Neural cell (in vitro differentiated cells): ENCODE measurements around the gene DDX19B. TPM values are rescaled to one million over a fixed set of nuclear protein-coding genes. Genes with fewer than 3 reads are reported as not detected.

Experiments
- H2AFZ ChIP-seq: fragments of 200-600, 300-800 bp; sonication (generic), shearing (Covaris generic); 2 replicates; pipeline ENCODE4 v1.6.0; 2014; ENCODE audit warnings: low read depth, mild to moderate bottlenecking, antibody characterized with exemption, low read length, moderate library complexity
- H3F3A ChIP-seq: fragments of 200-600 bp; shearing (Covaris generic); 2 replicates; pipeline ENCODE4 v1.6.1; 2016; ENCODE audit warnings: mild to moderate bottlenecking, moderate library complexity, mixed read lengths, antibody characterized with exemption, low read length; ENCODE audit not compliant: insufficient read depth, poor library complexity, severe bottlenecking
- H3K27ac ChIP-seq: fragments of 200-600, 300-800 bp; sonication (generic), shearing (Covaris generic); 2 replicates; pipeline ENCODE4 v1.5.1; 2014; ENCODE audit warnings: mild to moderate bottlenecking, low read length, moderate library complexity
- H3K27me3 ChIP-seq: fragments of 300-800, 200-600 bp; sonication (generic), shearing (Covaris generic); 2 replicates; pipeline ENCODE4 v1.6.0; 2014; ENCODE audit warnings: mild to moderate bottlenecking, low read depth, low read length, moderate library complexity; ENCODE audit not compliant: insufficient read depth
- H3K36me3 ChIP-seq: fragments of 300-800, 200-600 bp; sonication (generic), shearing (Covaris generic); 2 replicates; pipeline ENCODE4 v1.5.1; 2014; ENCODE audit warnings: mild to moderate bottlenecking, antibody characterized with exemption, low read length, moderate library complexity; ENCODE audit not compliant: insufficient read depth
- H3K4me2 ChIP-seq: fragments of 300-800, 200-600 bp; sonication (generic), shearing (Covaris generic); 2 replicates; pipeline ENCODE4 v1.6.0; 2014; ENCODE audit warnings: mild to moderate bottlenecking, low read length
- H3K4me3 ChIP-seq: fragments of 300-800, 200-600 bp; sonication (generic), shearing (Covaris generic); 2 replicates; pipeline ENCODE4 v1.5.1; 2014; ENCODE audit warnings: mild to moderate bottlenecking, low read length, moderate library complexity
- H3K79me2 ChIP-seq: fragments of 200-600 bp; shearing (Covaris generic); replicated peaks from 2 replicates; pipeline ENCODE4 v1.6.0; 2014; ENCODE audit warnings: mild to moderate bottlenecking, low read length, moderate library complexity; ENCODE audit not compliant: insufficient read depth
- H3K9ac ChIP-seq: fragments of 300-800, 200-600 bp; sonication (generic), shearing (Covaris generic); 2 replicates; pipeline ENCODE4 v1.6.1; 2016; ENCODE audit warnings: mild to moderate bottlenecking, low read length, mixed read lengths
- H3K9me2 ChIP-seq: fragments of 200-600 bp; shearing (Covaris generic); 2 replicates; pipeline ENCODE4 v1.6.1; 2016; ENCODE audit warnings: mild to moderate bottlenecking, low read length, mixed read lengths; ENCODE audit not compliant: insufficient read depth
- H3K9me3 ChIP-seq: fragments of 200-600, 300-800 bp; sonication (generic), shearing (Covaris generic); 2 replicates; pipeline ENCODE4 v1.6.1; 2016; ENCODE audit warnings: mild to moderate bottlenecking, mixed run types, low read length, moderate library complexity, mixed read lengths
- H4K20me1 ChIP-seq: fragments of 200-600 bp; shearing (Covaris generic); 2 replicates; pipeline ENCODE4 v1.6.1; 2016; ENCODE audit warnings: mild to moderate bottlenecking, mixed run types; ENCODE audit not compliant: insufficient read depth
- CTCF ChIP-seq: fragments of 450-650 bp; IDR thresholded peaks from 2 replicates; pipeline ENCODE4 v1.5.1; 2014; ENCODE audit warnings: antibody characterized with exemption, mild to moderate bottlenecking, moderate library complexity; ENCODE audit not compliant: poor library complexity, severe bottlenecking
- EP300 ChIP-seq: fragments of 450-650 bp; conservative IDR thresholded peaks from 2 replicates; pipeline ENCODE4 v1.6.1; 2014; ENCODE audit warnings: antibody characterized with exemption, mild to moderate bottlenecking, moderate library complexity; ENCODE audit not compliant: poor library complexity, severe bottlenecking
- EZH2 ChIP-seq: fragments of 200-600, 300-800 bp; shearing (Covaris generic), sonication (generic); IDR thresholded peaks from 2 replicates; pipeline ENCODE4 v1.6.1; 2014; ENCODE audit warnings: antibody characterized with exemption, low read length, borderline replicate concordance, mild to moderate bottlenecking; ENCODE audit not compliant: insufficient read depth, poor library complexity, severe bottlenecking
- POLR2AphosphoS5 ChIP-seq: IDR thresholded peaks from 2 replicates; pipeline ENCODE4 v1.6.1; 2012
- RAD21 ChIP-seq: fragments of 450-650 bp; conservative IDR thresholded peaks from 2 replicates; pipeline ENCODE4 v1.6.1; 2014; ENCODE audit warnings: antibody characterized with exemption, mild to moderate bottlenecking, moderate library complexity
- REST ChIP-seq: IDR thresholded peaks from 2 replicates; pipeline ENCODE4 v1.6.1; 2012; ENCODE audit warnings: borderline replicate concordance
- TAF1 ChIP-seq: IDR thresholded peaks from 2 replicates; pipeline ENCODE4 v1.6.1; 2012; ENCODE audit warnings: low read depth
- polyA plus RNA-seq: library from polyadenylated mRNA; depleted of rRNA; stranded (reverse); fragments of >200 nt; gene quantifications from 2 replicates; pipeline ENCODE4 v1.2.3, GENCODE V29; 2014
- small RNA-seq, 3 experiments: library from RNA; depleted of rRNA; stranded (forward); fragments of <200 nt; gene quantifications; one replicate each; pipeline ENCODE3, GENCODE V24; 2012

The DDX19B gene
- polyA plus RNA-seq, 1 donor from 2014 or later, result 47.8 TPM

- H3K79me2 ChIP-seq, result no peaks in the 10 kb centered on the region
- H3K36me3 ChIP-seq, result no peaks in the 10 kb centered on the region
- H4K20me1 ChIP-seq, result no peaks in the 10 kb centered on the region
- peak overlapping the region; percentile 80 for H3K4me3 ChIP-seq
- peak overlapping the region; percentile 26 for H3K4me2 ChIP-seq
- H3K9ac ChIP-seq, result peak overlapping the region; percentile 57
- H2AFZ ChIP-seq, result peak overlapping the region; percentile 41
- H3K27me3 ChIP-seq, result no peaks in the 10 kb centered on the region
- no peak for TF ChIP-seq POLR2AphosphoS5
- peak; percentile 3 for TF ChIP-seq REST
- TF ChIP-seq TAF1, result no peak
- TF ChIP-seq RAD21, result no peak
- TF ChIP-seq EZH2, result no peak
- TF ChIP-seq EP300, result no peak
- peak overlapping the region; percentile 40 for H3K27ac ChIP-seq
- peaks cover 5% of the 10 kb centered on the region for H3F3A ChIP-seq
- no peaks in the 10 kb centered on the region for H3K9me2 ChIP-seq
- no peaks in the 10 kb centered on the region for H3K9me3 ChIP-seq
Observed at GRCh38 chr16:70381604-70382342, 82.8 kb downstream of the DDX19B start.

GRCh38 chr16:70383421-70383960 lies 84.5 kb downstream of the DDX19B start:
- H3K9ac ChIP-seq, result no peak overlapping the region
- H4K20me1 ChIP-seq, result no peaks in the 10 kb centered on the region
- H3K9me3 ChIP-seq, result no peaks in the 10 kb centered on the region
- no peaks in the 10 kb centered on the region for H3K9me2 ChIP-seq
- no peak overlapping the region for H2AFZ ChIP-seq
- no peak overlapping the region for H3K4me3 ChIP-seq
- no peak overlapping the region for H3K27ac ChIP-seq
- H3K79me2 ChIP-seq, result no peaks in the 10 kb centered on the region
- no peaks in the 10 kb centered on the region for H3K36me3 ChIP-seq
- no peak overlapping the region for H3K4me2 ChIP-seq
- no peaks in the 10 kb centered on the region for H3K27me3 ChIP-seq
- TF ChIP-seq CTCF (no peak), POLR2AphosphoS5 (no peak)
- H3F3A ChIP-seq, result peaks cover 5% of the 10 kb centered on the region

Small RNA genes lying within 50 kb of the gene (small RNA-seq; reads per million reads assigned to genes)
- 0 reads per million in 3 experiments for gene RN7SL279P

Other genes with a start within 250 kb of the DDX19B start
- gene PDPR, start 184.9 kb upstream of the DDX19B start, polyA plus RNA-seq, result 12.3 and 15.0 TPM in 2 replicates
- gene CLEC18C, start 125.4 kb upstream of the DDX19B start, polyA plus RNA-seq, result 1.3 and 2.1 TPM in 2 replicates
- gene EXOSC6, start 47.2 kb upstream of the DDX19B start, polyA plus RNA-seq, result 45.3 and 56.6 TPM in 2 replicates
- gene AARS1, start 9.7 kb upstream of the DDX19B start, polyA plus RNA-seq, result 33.7 and 56.4 TPM in 2 replicates
- 39.5 and 53.0 TPM in 2 replicates for gene DDX19A, start 47.7 kb downstream of the DDX19B start, polyA plus RNA-seq
- 19.4 and 21.7 TPM in 2 replicates for gene ST3GAL2, start 139.9 kb downstream of the DDX19B start, polyA plus RNA-seq
- gene FCSK, start 155.4 kb downstream of the DDX19B start, polyA plus RNA-seq, result 10.7 and 18.0 TPM in 2 replicates
- gene COG4, start 224.4 kb downstream of the DDX19B start, polyA plus RNA-seq, result 131 and 185 TPM in 2 replicates
- 88.2 and 90.0 TPM in 2 replicates for gene SF3B3, start 224.6 kb downstream of the DDX19B start, polyA plus RNA-seq